Activated CD4-positive, CD25-positive, alpha-beta regulatory T cell treated with anti-CD3 and anti-CD28 coated beads, Interleukin-2, amount 50 U/mL, for 16 hours (primary cell): Measurements from ENCODE around the gene ARID4B.
"Not testable (repeated sequence)": the region's sequence is repeated elsewhere in the genome, so short reads cannot be mapped to it uniquely, and the experiment has no call there.

Experiments used
- DNase-seq: peaks from one replicate; pipeline ENCODE4 v3.0.0-alpha.2; 2020; ENCODE audit warnings: low read depth, low spot score

The ARID4B gene

DNA sequence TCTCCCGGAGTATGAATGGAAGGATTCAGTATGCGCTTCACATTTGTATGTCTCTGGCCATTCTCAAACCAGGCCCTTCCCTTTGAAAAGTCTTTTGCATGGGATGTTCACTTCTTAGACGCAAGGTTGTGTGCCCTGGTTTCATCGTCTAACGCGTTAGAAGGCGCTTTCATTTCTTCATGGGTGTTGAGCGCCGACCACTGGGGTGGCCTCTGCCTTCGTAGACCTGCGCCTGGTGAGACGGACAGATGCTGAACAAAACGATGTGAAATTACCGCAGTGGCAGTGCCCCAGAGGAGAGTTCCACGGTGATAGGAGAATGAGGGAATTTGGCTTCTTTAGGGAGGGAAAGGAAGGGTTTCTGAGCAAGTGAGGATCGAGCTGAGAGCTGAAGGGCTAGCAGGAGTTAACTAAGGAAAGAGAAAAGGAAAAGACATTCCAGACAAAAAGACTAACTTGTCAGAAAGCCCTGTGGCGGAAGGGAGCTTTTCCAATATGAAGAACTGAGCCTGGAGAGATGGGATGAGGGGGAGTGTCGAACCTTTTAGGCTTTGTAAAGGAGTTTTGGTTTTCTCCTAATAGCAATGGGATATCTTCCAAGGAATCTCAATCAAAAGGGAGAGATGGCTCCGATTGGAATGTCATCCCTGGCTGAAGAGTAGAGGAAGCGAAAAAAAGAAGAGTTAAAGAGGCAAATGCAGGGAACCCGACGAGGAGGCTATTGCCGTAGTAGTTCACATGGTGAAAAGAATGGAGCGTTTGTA is 1.3 kb upstream of the ARID4B start:
- DNase-seq, result no peak

DNA sequence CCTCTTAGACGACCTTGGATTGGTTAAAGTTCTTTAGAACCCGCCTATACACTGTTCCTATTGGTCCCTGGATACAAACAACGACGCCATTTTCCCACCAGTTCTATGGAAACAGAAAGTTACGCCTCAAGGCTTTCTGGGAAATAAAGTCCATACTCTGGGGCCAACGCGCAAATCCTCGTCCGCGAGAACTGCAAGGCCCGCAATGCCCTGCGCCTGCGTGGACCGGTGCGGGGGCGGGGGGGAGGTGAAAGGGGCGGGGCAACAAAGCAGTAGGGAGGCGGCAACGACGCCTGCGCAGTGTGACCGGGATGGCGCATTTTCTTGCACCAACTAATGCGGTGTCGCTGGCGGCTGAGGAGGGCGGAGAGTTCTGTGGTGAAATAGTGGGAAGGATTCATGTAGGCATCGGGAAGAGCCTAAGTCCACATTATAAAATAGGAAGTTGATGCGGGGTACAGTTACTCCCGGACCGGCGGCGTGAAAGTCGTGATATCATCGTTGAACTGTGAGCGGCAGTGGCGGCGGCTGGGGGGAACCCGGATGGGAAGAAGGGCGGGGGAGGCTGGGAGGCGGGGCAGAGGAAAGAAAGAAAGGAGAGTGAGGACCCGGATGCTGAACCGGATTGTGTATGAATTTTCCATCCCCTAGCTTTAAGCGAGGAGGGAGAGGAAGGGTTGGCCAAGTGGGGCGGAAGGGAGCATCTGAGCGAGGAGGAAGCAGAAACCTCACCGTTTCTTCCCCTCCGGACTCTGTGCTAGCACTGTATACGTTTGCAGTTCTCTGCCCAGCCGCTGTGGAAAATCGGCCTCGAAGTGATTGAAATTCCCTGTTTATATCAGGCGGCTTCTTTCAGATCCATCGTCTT is 526 bp upstream of the ARID4B start, which contains the start of gene GGPS1:
TSS of gene GGPS1 (plus strand) at position 300 of the 868 bp plus-strand sequence. CDS start 6,695 bp downstream, outside the sequence.
- DNase-seq, result peak; percentile 99

DNA sequence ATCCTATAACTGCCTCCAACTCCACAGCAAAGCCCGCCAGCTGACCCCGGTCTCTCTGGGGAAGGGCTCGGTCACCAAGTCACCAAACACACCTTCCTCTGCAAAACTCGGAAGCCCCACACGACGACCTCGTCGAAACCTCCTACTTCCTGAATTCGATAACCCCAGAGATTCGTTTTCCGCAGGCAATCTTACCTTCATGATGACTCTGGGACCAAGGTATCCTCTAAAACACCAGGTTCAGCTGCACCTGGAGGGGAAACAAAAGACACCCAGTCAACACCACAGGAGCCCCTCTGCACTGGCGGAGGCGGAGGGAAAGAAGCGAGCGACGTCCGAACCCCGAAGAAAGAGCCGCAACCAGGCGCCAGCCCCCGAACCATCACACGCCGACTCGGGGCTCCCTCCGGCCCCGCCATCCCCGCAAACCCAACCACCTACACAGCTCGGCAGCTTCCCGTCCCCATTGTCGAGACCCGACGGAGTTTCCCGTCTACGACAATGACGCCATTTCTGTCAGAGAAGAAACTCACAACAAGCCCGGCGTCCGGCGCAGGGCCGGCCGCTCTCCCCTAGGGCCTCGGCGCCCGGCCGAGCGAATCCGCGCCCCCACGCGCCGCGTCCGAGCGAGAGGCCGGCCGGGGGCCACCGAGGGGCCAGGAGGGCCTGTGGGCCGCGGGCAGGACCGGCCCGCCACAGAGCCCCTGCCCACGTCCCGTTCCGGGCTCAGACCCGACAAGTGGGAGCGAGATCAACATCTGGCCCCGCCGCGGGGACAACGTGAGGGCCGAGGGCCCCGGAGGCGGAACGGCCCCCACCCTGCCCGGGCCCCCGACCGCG is 1.0 kb downstream of the ARID4B start:
- DNase-seq, result peak; percentile 41

DNA sequence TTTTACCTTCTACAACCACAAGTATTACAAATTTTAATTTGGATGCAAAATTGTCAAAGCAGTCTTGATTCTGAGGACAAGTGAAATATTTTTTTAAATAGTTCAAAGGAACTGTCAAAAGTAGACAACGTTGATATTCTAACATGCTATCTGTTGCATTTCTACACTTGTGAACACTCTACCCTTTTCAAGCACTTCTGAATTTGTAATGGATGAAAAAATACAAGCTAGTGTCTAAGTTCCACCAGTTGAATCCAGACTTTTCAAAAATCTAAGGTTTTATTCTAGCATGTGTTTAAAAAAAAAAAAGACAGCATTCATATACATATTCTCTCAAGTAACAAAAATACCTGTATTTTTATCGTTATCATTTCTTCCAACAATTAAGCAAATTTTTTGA is 2.1 kb downstream of the ARID4B start:
- no peak for DNase-seq

DNA sequence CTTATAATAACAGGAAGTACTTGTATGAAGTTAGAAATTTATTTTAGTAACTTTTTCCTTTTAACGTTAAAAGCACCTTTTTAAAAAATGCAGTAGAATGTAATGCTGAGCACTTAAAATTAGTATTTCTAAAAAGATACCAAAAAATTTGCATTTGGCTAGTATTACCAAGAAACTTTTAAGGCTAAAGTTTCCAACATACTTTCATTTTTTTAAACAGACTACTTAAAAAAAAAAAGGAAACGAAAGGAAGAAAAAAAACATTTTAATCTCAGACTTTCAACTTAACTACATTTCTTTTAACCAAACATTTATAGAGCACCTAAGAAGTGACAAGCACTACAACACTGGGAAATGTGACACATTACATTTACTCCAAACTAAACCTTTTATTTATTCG is 2.8 kb downstream of the ARID4B start:
- DNase-seq, result no peak

DNA sequence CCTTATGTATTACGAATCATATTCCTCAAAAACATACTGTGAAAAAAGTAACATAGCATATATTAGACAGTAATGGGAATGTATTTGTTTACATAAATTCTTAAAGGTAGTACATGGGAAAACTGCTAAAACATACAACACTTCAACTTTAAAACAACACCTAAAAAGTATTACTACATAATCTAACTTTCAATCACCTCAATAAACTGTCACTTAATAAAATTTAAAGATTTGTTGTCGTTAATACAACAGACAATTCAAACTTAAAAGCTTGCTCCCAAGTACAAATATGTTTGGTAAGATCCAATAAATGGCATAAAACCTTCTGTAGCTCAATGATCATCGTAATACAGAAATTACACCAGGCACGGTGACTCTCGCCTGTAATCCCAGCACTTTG is 3.7 kb downstream of the ARID4B start:
- DNase-seq, result no peak

DNA sequence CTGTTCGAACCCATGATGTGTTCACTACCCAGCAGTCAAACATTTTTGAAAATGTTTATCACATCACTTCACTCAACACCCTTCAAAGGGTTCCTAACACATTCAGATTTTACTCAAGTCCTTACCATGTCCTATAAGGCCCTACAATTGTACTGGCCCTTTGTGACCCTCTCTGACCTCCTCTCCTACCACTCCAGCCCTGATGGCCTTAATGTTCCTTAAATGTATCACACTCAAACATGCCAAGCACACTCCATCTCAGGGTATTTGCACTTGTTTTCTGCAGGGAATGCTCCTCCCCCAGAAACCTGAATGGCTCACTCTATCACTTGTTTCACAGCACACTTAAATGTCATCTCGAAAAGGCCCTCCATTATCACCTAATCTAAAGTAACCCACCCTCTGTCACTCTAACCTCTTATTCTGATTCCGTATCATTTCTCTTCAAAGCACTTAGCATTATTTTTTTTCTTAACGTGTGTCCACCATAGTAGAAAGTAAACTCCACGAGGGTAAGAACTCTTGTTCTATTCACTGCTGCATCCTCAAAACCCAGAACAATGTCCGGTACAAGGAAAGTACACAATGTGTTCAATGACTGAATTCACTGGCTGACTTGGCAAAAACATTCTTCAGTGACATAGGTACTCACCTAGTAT is 7.3 kb downstream of the ARID4B start:
- no peak for DNase-seq

DNA sequence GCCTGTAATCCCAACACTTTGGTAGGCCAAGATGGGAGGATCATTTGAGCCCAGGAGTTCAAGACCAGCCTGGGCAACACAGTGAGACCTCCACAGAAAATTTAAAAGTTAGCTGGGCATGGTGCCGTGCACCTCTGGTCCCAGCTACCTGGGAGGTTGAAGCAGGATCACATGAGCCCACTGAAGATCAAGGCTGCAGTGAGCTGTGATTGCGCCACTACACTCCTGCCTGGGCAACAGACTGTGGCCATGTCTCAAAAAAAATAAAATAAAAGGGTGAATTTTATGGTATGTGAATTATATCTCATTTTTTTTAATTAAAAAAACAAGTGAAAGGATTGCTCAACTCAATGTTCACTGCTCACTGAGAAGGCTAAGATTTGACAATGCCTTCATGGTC is 8.7 kb downstream of the ARID4B start:
- DNase-seq, result no peak

DNA sequence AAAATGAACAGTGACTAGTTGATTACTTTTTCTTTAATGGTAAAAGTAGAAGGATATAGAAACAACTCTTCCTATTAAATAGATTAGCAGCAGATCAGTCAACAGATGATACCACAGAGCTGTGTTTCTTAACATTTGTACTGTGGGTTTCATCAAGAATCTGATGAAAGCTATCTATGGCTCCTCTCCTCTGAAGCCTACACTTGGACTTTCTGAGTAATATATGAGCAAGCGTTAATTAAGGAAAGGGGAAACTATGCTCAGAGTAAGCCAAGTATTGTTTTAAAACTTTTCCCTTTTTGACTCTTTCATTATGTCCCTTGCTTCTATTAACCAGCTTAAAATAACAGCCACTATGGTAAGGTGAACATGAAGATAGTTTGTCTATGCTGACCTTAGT is 10.8 kb downstream of the ARID4B start:
- DNase-seq, result no peak

DNA sequence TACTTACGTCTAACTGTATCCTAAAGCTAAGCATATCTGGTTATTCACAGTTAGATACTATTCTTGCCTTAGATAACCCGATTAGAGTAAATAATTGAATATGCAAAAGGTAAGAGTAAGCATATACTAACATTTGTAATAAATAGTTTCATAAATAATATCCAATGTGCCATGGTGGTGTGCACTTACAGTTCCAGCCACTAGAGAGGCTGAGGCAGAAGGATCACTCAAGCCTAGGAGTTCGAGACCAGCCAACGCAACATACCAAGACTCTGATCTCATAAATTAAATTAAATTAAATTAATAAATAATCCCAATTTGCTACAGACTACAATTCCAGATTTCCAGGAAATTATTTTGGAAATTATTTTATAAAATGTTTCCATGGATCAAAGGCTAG is 12.2 kb downstream of the ARID4B start:
- DNase-seq, result no peak

DNA sequence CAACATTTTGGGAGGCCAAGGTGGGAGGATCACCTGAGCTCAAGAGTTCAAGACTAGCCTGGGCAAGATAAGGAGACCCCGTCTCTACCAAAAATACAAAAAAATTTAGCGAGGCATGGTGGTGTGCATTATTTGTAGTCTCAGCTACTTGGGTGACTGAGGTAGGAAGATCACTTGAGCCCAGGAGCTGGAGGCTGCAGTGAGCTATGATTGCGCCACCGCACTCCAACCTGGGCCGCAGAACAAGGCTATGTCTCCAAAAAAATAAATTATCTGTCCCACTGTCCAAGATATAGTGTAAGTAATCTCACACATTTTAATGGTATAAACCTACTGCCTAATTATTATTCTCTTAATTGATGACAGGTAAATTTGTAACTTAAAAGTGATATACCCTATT is 12.8 kb downstream of the ARID4B start:
- DNase-seq, result no peak

DNA sequence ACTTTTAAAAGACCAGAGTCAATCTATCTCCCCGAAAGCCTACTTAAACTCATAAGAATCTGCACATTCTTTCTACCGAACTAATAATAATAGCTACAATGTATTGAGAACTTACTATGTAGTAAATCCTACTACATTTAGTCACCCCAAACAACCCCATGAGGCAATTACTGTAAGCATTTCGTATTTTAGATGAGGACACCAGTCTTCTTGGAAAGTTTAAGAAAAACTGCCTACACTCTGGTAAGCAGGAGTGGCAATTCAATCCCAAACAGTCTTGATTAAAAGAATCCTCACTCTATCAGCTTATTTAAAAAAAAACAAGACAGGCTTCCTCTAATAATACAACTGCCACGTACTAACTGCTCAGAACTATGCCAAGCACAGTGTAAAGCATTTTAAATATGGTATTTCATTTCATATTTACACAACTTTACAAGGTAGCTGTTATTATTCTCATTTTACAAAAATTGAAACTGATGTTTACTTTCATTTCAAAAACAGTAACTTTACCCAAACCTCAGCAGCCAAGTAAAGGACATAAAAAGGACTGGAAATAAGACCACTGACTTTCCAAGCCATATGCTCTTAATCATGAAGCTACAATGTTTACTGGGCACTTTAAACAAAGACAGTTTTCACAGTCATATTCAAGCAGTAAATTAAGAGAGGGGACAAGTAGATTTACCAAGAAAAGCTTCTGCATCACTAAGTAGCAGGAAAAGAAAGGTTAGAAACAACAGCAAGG is 13.9 kb downstream of the ARID4B start:
- DNase-seq, result no peak

DNA sequence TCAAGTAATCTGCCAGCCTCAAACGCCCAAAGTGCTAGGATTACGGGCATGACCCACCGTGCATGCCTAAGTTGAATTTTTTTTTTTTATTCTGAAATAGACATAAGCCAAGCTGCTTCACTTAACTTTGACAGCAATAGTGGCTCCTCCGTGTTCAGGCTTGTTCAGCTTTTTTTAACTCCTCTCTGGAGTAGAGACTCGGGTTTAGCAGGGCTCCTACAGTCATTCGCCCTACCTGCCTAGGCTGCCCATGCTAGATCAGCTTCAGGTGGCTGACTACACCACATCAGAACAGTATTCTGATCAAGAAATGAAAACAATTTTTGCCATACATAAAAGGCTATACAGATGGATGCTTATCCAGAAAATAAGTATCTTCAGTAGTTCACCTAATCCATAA is 14.7 kb downstream of the ARID4B start:
- no peak for DNase-seq

DNA sequence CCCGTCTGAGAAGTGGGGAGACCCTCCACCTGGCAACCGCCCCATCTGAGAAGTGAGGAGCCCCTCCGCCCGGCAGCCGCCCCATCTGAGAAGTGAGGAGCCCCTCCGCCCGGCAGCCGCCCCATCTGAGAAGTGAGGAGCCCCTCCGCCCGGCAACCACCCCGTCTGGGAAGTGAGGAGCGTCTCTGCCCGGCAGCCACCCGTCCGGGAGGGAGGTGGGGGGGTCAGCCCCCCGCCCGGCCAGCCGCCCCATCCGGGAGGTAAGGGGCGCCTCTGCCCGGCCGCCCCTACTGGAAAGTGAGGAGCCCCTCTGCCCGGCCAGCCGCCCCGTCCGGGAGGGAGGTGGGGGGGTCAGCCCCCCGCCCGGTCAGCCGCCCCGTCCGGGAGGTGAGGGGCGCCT is 18.8 kb downstream of the ARID4B start:
- not testable (repeated sequence) for DNase-seq

DNA sequence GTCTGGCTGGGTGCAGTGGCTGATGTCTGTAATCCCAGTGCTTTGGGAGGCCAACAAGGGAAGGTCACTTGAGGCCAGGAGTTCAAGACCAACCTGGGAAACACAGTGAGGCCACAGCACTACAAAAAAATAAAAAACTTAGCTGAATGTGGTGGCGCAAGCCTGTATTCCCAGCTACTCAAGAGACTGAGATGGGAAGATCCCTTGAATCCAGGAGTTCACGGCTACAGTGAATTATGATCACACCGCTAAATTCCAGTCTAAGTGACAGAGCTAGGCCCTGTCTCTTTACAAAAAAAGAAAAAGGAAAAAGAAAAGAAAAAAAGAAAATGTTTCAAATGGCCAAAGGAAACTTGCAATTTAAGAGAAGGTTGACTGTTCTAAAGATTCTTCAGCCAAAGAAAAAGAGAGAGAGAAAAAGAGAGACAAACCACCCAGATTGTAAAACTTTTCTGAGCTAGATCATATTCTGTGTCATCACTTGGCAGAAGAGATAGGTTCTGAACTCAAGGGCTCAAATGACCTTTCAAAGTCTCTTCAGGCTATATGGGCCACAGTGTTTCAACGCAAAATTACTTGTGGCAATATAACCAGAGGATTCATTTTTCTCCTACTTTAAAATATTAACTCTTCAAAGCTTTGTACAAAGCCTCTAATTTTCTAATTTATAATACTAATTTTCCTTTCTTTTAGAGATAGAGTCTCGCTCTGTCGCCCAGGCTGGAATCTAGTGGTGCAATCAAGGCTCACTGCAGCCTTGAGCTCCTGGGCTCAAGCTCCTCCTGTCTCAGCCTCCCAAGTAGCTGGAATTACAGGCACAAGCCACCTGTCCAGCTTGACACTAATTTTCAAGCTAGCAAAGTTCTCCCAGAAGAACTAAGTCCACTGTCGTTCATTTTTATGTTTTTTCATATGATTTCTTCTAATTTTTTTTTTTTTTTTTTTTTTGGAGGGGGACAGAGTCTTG is 20.5 kb downstream of the ARID4B start:
- DNase-seq, result no peak

DNA sequence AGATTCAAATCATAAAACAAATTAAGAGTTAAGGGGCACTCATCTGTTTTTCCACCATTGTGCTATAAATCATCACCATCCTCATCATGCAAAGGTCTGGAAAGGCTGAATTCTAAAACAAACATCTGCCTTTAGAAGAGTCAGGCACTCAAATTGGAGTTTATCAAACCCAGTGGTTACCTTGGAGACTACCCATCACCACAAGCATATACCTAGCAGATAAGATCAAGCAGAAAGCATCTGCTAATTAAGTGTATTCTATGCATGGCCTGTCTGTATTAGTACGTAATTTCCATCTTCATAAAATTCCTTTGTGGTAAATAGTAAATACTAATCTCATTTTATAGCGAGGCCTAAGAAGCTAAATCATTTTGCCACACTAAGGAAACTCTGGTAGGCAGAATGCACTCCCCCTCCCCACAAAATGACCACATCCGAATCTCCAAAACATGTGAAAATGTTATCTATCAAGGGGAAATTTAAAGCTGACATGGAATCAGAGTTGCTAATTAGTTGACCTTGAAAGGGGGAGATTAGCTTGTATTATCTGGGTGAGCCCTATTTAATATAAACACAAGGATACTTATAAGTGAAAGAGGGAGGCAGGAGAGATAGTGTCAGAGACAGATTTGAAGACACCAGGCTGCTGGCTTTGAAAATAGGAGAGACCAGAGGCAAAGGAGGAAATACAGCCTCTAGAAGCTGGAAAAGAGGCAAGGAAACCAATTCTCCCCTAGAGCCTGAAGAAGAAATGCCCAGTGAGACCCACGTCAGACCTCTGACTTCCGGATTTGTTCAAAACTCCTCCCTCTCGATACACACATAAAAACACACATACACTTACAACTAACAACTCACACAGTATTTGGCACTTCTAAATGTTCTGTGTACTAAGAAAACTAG is 23.2 kb downstream of the ARID4B start:
- DNase-seq, result no peak

DNA sequence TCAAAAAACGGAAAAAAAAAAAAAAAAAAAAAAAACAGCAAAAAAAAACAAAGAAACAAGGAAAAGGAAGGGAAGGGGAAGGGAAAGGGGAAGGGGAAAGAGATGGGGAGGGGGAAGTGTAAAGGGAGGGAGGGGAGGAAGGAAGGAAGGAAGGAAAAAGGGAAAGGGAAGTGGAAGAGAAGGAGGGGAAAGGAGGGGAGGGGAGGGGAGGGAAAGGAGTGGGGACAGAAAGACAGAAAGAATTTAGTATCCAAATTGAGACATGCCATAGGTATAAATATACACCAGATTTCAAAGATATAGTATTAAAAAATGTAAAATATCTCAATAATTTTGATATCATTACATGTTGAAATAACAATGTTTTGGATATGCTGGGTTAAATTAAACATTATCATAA is 25.8 kb downstream of the ARID4B start:
- DNase-seq, result no peak

DNA sequence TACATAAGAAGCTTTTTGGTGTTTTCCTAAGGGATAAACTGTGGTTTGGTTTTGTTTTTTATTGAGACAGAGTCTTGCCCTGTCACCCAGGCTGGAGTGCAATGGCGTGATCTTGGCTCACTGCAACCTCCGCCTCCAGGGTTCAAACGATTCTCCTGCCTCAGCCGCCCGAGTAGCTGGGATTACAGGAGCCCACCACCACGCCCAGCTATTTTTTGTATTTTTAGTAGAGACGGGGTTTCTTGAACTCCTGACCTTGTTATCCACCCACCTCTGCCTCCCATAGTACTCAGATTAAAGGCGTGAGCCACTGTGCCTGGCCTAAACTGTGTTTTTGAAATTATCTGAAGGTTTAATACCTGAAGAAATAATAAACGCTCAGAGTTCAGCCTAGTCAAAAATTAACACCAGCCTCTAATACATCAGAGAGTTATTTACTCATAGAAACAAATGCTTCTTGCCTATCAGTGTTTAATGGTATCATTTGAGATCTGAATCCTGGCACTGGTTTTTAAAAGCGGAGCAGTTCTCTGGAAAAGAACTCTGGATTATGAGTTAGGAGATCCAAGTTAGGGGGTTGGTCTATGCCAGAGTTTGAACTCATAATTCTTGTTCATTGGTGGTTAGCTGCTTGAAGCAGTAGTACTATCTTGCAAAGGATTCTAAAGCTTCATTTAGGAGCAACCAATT is 28.7 kb downstream of the ARID4B start:
- DNase-seq, result no peak
